ENCODE results near the gene MICAL3. TPM values are rescaled to one million over a fixed set of nuclear protein-coding genes. Genes with fewer than 3 reads are reported as not detected.
"Not testable (repeated sequence)": the region's sequence is repeated elsewhere in the genome, so short reads cannot be mapped to it uniquely, and the experiment has no call there.

The MICAL3 gene
- total RNA-seq, 6 experiments from 2014 or later = 31.5 to 61.8 (median 48.2) TPM

- Histone ChIP-seq H3K36me3 (no peaks in the 10 kb centered on the region), H3K9me3 (no peaks in the 10 kb centered on the region), H3K27me3 (no peaks in the 10 kb centered on the region), H3K4me1 (peaks cover 0 to 27% (median 4%) of the 10 kb centered on the region in 4 donors), H3K27ac (peak overlapping the region in 1 of 3 donors; percentile 75), H3K4me3 (no peak overlapping the region)
- TF ChIP-seq POLR2A (IDR thresholded peaks at IDR 0.05) = no peak
- TF ChIP-seq, protein P1, sequence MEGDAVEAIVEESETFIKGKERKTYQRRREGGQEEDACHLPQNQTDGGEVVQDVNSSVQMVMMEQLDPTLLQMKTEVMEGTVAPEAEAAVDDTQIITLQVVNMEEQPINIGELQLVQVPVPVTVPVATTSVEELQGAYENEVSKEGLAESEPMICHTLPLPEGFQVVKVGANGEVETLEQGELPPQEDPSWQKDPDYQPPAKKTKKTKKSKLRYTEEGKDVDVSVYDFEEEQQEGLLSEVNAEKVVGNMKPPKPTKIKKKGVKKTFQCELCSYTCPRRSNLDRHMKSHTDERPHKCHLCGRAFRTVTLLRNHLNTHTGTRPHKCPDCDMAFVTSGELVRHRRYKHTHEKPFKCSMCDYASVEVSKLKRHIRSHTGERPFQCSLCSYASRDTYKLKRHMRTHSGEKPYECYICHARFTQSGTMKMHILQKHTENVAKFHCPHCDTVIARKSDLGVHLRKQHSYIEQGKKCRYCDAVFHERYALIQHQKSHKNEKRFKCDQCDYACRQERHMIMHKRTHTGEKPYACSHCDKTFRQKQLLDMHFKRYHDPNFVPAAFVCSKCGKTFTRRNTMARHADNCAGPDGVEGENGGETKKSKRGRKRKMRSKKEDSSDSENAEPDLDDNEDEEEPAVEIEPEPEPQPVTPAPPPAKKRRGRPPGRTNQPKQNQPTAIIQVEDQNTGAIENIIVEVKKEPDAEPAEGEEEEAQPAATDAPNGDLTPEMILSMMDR (IDR thresholded peaks at IDR 0.05) = no peak
- intact Hi-C loops (cut with DNase I) = no loop called here
- DNase-seq = peak in 2 of 3 donors; percentile 56 to 70
- ATAC-seq = peak; percentile 9 to 50 (median 36)
- 53% methylated on average over 4 of the region's 4 CpGs for WGBS (ENCODE audit: insufficient coverage, low coverage, low lambda C conversion rate, missing lambda C conversion rate)
These were observed 33.3 kb upstream of the MICAL3 start for GRCh38 chr22:18057568-18058209.

- no peak for TF ChIP-seq POLR2A (IDR thresholded peaks at IDR 0.05)
- TF ChIP-seq, protein P1 (IDR thresholded peaks at IDR 0.05) = no peak
- peak in 1 of 3 donors; percentile 36 for DNase-seq
- peak overlapping the region in 1 of 3 donors; percentile 75 for H3K27ac ChIP-seq
- intact Hi-C loops (cut with DNase I) = no loop called here
- H3K9me3 ChIP-seq = no peaks in the 10 kb centered on the region
- H3K27me3 ChIP-seq = no peaks in the 10 kb centered on the region
- no peaks in the 10 kb centered on the region for H3K36me3 ChIP-seq
- ATAC-seq = no peak
- H3K4me3 ChIP-seq = no peak overlapping the region
- WGBS (ENCODE audit: insufficient coverage, low coverage, low lambda C conversion rate, missing lambda C conversion rate) = 85% methylated on average over 4 of the region's 10 CpGs
- peaks cover 0 to 26% (median 4%) of the 10 kb centered on the region in 4 donors for H3K4me1 ChIP-seq
These were observed 32.6 kb upstream of the MICAL3 start for GRCh38 chr22:18056807-18057474.

DNA sequence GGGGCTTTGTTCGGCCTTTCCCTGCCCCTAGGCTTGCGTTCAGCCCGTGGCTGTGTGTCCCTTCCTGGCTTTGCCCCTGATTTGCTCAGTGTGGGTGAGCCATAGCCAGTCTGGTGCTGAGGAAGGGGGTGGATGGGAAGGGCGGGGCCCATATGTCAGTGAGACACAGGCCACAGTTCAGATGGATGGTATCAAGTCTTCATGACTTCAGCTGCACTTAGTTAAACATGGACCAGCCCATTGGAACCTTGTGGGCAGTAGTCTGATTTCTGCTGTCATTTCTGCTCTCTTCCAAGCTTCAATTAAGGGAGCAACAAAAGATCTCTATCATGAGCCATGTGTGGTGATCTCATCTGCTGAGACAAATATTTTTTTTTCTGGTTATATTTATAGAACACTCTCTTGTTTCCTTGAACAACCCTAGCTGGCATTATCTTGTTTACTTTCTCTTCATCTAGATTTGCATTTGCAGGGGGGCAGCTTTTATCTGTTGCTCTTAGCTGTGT lies 31.9 kb upstream of the MICAL3 start:
- H3K9me3 ChIP-seq = no peaks in the 10 kb centered on the region
- no peak for TF ChIP-seq POLR2A (IDR thresholded peaks at IDR 0.05)
- TF ChIP-seq, protein P1 (IDR thresholded peaks at IDR 0.05) = no peak
- peaks cover 0 to 20% (median 4%) of the 10 kb centered on the region in 4 donors for H3K4me1 ChIP-seq
- no peaks in the 10 kb centered on the region for H3K27me3 ChIP-seq
- WGBS (ENCODE audit: insufficient coverage, low coverage, low lambda C conversion rate, missing lambda C conversion rate) = no CpG with 5 or more reads among the region's 4 CpGs
- ATAC-seq = peak in 1 of 4 donors; percentile 63
- H3K27ac ChIP-seq = peak overlapping the region in 2 of 3 donors; percentile 47 to 75
- intact Hi-C loops (cut with DNase I) = no loop called here
- H3K4me3 ChIP-seq = no peak overlapping the region
- no peaks in the 10 kb centered on the region for H3K36me3 ChIP-seq
- DNase-seq = no peak

- Histone ChIP-seq H3K36me3 (no peaks in the 10 kb centered on the region), H3K4me3 (no peak overlapping the region), H3K4me1 (peaks cover 0 to 16% (median 4%) of the 10 kb centered on the region in 4 donors), H3K27me3 (no peaks in the 10 kb centered on the region), H3K9me3 (no peaks in the 10 kb centered on the region), H3K27ac (peak overlapping the region in 2 of 3 donors; percentile 47 to 75)
- intact Hi-C loops (cut with DNase I) = no loop called here
- DNase-seq (peak in 1 of 3 donors; percentile 32), ATAC-seq (no peak)
- WGBS (ENCODE audit: insufficient coverage, low coverage, low lambda C conversion rate, missing lambda C conversion rate) = 83% methylated on average over 7 of the region's 7 CpGs
- TF ChIP-seq, protein P1 (IDR thresholded peaks at IDR 0.05) = no peak
- no peak for TF ChIP-seq POLR2A (IDR thresholded peaks at IDR 0.05)
These were observed 31.3 kb upstream of the MICAL3 start for GRCh38 chr22:18055619-18056160.

DNA sequence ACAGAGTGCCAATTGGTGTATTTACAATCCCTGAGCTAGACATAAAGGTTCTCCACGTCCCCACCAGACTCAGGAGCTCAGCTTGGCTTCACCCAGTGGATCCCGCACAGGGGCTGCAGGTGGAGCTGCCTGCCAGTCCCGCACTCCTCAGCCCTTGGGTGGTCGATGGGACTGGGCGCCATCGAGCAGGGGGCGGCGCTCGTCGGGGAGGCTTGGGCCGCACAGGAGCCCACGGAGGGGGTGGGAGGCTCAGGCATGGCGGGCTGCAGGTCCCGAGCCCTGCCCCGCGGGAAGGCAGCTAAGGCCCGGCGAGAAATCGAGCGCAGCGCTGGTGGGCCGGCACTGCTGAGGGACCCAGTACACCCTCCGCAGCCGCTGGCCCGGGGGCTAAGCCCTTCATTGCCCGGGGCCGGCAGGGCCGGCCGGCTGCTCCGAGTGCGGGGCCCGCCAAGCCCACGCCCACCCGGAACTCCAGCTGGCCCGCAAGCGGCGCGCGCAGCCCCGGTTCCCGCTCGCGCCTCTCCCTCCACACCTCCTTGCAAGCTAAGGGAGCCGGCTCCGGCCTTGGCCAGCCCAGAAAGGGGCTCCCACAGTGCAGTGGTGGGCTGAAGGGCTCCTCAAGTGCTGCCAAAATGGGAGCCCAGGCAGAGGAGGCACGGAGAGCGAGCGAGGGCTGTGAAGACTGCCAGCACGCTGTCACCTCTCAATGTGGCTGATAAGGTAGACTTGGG lies 29.0 kb upstream of the MICAL3 start:
- H3K4me3 ChIP-seq; H3K4me1 ChIP-seq; intact Hi-C loops (cut with DNase I); H3K27ac ChIP-seq; ATAC-seq; H3K9me3 ChIP-seq; H3K36me3 ChIP-seq; H3K27me3 ChIP-seq: not testable (repeated sequence)
- WGBS (ENCODE audit: insufficient coverage, low coverage, low lambda C conversion rate, missing lambda C conversion rate) = no CpG with 5 or more reads among the region's 49 CpGs
- peak in 1 of 3 donors; percentile 31 for DNase-seq

DNA sequence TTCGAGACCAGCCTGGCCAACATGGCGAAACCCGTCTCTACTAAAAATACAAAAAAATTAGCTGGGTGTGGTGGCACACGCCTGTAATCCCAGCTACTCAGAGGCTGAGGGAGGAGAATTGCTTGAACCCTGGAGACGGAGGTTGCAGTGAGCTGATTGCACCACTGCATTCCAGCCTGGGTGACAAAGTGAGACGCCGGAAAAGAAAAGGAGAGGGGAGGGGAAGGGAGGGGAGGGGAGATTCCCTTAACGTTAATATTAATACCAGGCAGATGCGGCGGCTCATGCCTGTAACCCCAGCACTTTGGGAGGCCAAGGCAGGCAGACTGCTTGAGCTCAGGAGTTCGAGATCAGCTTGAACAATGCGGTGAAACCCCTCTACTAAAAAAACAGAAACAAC lies 26.8 kb upstream of the MICAL3 start:
- DNase-seq = peak in 1 of 3 donors; percentile 6

More for the DNA sequence above, 26.8 kb upstream of the MICAL3 start:
- H3K9me3 ChIP-seq; intact Hi-C loops (cut with DNase I); H3K27ac ChIP-seq; H3K27me3 ChIP-seq; H3K4me1 ChIP-seq; H3K4me3 ChIP-seq; H3K36me3 ChIP-seq; ATAC-seq: not testable (repeated sequence)
- 94% methylated on average over 12 of the region's 12 CpGs for WGBS (ENCODE audit: insufficient coverage, low coverage, low lambda C conversion rate, missing lambda C conversion rate)
